HFFc6 (cell line): Measurements from ENCODE around the gene FCN2. TPM values are rescaled to one million over a fixed set of nuclear protein-coding genes. Genes with fewer than 3 reads are reported as not detected.

Source experiments
- DNase-seq: peaks from one replicate; pipeline ENCODE4 v3.0.0-alpha.2; 2018
- H3K27ac Mint-ChIP-seq: 2 replicates; pipeline ENCODE4 v1.8.0; 2020; ENCODE audit warnings: mild to moderate bottlenecking, mixed read lengths
- H3K27me3 Mint-ChIP-seq: 2 replicates; pipeline ENCODE4 v1.8.0; 2021; ENCODE audit warnings: mild to moderate bottlenecking, moderate library complexity, mixed read lengths; ENCODE audit not compliant: insufficient read depth
- H3K36me3 Mint-ChIP-seq: 2 replicates; pipeline ENCODE4 v1.8.0; 2021; ENCODE audit warnings: low read depth, mixed read lengths
- H3K4me1 Mint-ChIP-seq: 2 replicates; pipeline ENCODE4 v1.8.0; 2020; ENCODE audit warnings: low read depth, mixed read lengths
- H3K4me3 Mint-ChIP-seq: 2 replicates; pipeline ENCODE4 v1.8.0; 2020; ENCODE audit warnings: mild to moderate bottlenecking, moderate library complexity, mixed read lengths
- H3K9me3 Mint-ChIP-seq: 2 replicates; pipeline ENCODE4 v1.8.0; 2020; ENCODE audit warnings: mild to moderate bottlenecking, mixed read lengths
- CTCF ChIP-seq: fragments of 200-600 bp; sonication (generic); IDR thresholded peaks from 2 replicates; pipeline ENCODE4 v1.5.0; 2021; ENCODE audit warnings: antibody characterized with exemption, mild to moderate bottlenecking
- total RNA-seq, 6 experiments: library from RNA; stranded (reverse); fragmentation: NEBNext Ultra II Directional; extraction: Animal tissue kit (Norgen Biotek cat#: 25700); gene quantifications; 2 replicates in 1 of 6; 3 replicates in 5 of 6; pipeline ENCODE4 v1.2.3, GENCODE V29; 2021

The FCN2 gene
- total RNA-seq, 6 experiments from 2014 or later, result not detected

- no peak overlapping the region for H3K27ac Mint-ChIP-seq
- TF ChIP-seq CTCF, result no peak
These were observed 19.2 kb downstream of the FCN2 start for GRCh38 chr9:134899818-134900217.

GRCh38 chr9:134902936-134903335 is 22.3 kb downstream of the FCN2 start:
- no peak for TF ChIP-seq CTCF
- H3K27ac Mint-ChIP-seq, result no peak overlapping the region
- no peaks in the 10 kb centered on the region for H3K4me1 Mint-ChIP-seq
- no peak overlapping the region for H3K4me3 Mint-ChIP-seq
- no peaks in the 10 kb centered on the region for H3K36me3 Mint-ChIP-seq
- peaks cover 5% of the 10 kb centered on the region for H3K9me3 Mint-ChIP-seq
- H3K27me3 Mint-ChIP-seq, result peaks cover 6% of the 10 kb centered on the region
- DNase-seq, result no peak

More at GRCh38 chr9:134899818-134900217, 19.2 kb downstream of the FCN2 start:
- Mint-ChIP-seq H3K4me1 (peaks cover 21% of the 10 kb centered on the region), H3K9me3 (peaks cover 5% of the 10 kb centered on the region), H3K27me3 (peaks cover 4% of the 10 kb centered on the region), H3K36me3 (no peaks in the 10 kb centered on the region), H3K4me3 (no peak overlapping the region)
- no peak for DNase-seq

GRCh38 chr9:134908524-134909309 is 28.1 kb downstream of the FCN2 start:
- Mint-ChIP-seq H3K27ac (no peak overlapping the region), H3K27me3 (peaks cover 29% of the 10 kb centered on the region), H3K9me3 (no peaks in the 10 kb centered on the region), H3K4me3 (no peak overlapping the region), H3K4me1 (no peaks in the 10 kb centered on the region), H3K36me3 (no peaks in the 10 kb centered on the region)
- TF ChIP-seq CTCF, result no peak
- no peak for DNase-seq

GRCh38 chr9:134909511-134910481 is 29.2 kb downstream of the FCN2 start:
- H3K27me3 Mint-ChIP-seq, result peaks cover 34% of the 10 kb centered on the region
- H3K9me3 Mint-ChIP-seq, result no peaks in the 10 kb centered on the region
- H3K4me3 Mint-ChIP-seq, result no peak overlapping the region
- DNase-seq, result no peak
- H3K27ac Mint-ChIP-seq, result no peak overlapping the region
- H3K36me3 Mint-ChIP-seq, result no peaks in the 10 kb centered on the region
- no peaks in the 10 kb centered on the region for H3K4me1 Mint-ChIP-seq
- TF ChIP-seq CTCF, result no peak

GRCh38 chr9:134912126-134912840 is 31.7 kb downstream of the FCN2 start:
- Mint-ChIP-seq H3K4me1 (no peaks in the 10 kb centered on the region), H3K27me3 (peaks cover 43% of the 10 kb centered on the region), H3K4me3 (no peak overlapping the region), H3K9me3 (no peaks in the 10 kb centered on the region), H3K27ac (no peak overlapping the region), H3K36me3 (no peaks in the 10 kb centered on the region)
- no peak for TF ChIP-seq CTCF
- DNase-seq, result no peak
